HG02938 (cell line): ENCODE measurements around the gene PCCA.
"Not testable (repeated sequence)": the region's sequence is repeated elsewhere in the genome, so short reads cannot be mapped to it uniquely, and the experiment has no call there.

Source experiments
- ATAC-seq: cut with Tn5 transposase; IDR thresholded peaks from one replicate; pipeline ENCODE4 v1.9.1; 2021; ENCODE audit warnings: mild to moderate bottlenecking, moderate library complexity; ENCODE audit not compliant: unreplicated experiment

PCCA gene

GRCh38 chr13:100138859-100139491 lies 50.1 kb downstream of the PCCA start:
- ATAC-seq, result no peak

GRCh38 chr13:100139817-100140216 lies 50.9 kb downstream of the PCCA start:
- no peak for ATAC-seq

- ATAC-seq, result no peak
These were observed 51.5 kb downstream of the PCCA start for GRCh38 chr13:100140441-100140840.

- ATAC-seq, result not testable (repeated sequence)
These were observed 52.6 kb downstream of the PCCA start for GRCh38 chr13:100141461-100141961.

- no peak for ATAC-seq
These were observed 57.6 kb downstream of the PCCA start for GRCh38 chr13:100146534-100146933.

GRCh38 chr13:100147825-100148224 lies 58.9 kb downstream of the PCCA start:
- ATAC-seq, result no peak

GRCh38 chr13:100148422-100148821 lies 59.5 kb downstream of the PCCA start:
- no peak for ATAC-seq

GRCh38 chr13:100149389-100149788 lies 60.5 kb downstream of the PCCA start:
- ATAC-seq, result no peak

- ATAC-seq, result not testable (repeated sequence)
These were observed 61.8 kb downstream of the PCCA start for GRCh38 chr13:100150711-100151110.

- ATAC-seq, result no peak
These were observed 66.0 kb downstream of the PCCA start for GRCh38 chr13:100154842-100155416.

- ATAC-seq, result no peak
These were observed 67.9 kb downstream of the PCCA start for GRCh38 chr13:100156788-100157187.

GRCh38 chr13:100158569-100158968 lies 69.7 kb downstream of the PCCA start:
- no peak for ATAC-seq

- no peak for ATAC-seq
These were observed 70.7 kb downstream of the PCCA start for GRCh38 chr13:100159584-100159983.

GRCh38 chr13:100160450-100160849 lies 71.6 kb downstream of the PCCA start:
- no peak for ATAC-seq

- no peak for ATAC-seq
These were observed 74.5 kb downstream of the PCCA start for GRCh38 chr13:100163375-100163774.

- ATAC-seq, result no peak
These were observed 84.3 kb downstream of the PCCA start for GRCh38 chr13:100173203-100173602.

- ATAC-seq, result not testable (repeated sequence)
These were observed 85.6 kb downstream of the PCCA start for GRCh38 chr13:100174455-100174854.

GRCh38 chr13:100175078-100175802 lies 86.3 kb downstream of the PCCA start:
- ATAC-seq, result no peak

- ATAC-seq, result no peak
These were observed 86.9 kb downstream of the PCCA start for GRCh38 chr13:100175803-100176182.

GRCh38 chr13:100176801-100177400 lies 88.0 kb downstream of the PCCA start:
- no peak for ATAC-seq

GRCh38 chr13:100178309-100178708 lies 89.4 kb downstream of the PCCA start:
- ATAC-seq, result no peak

- peak; percentile 49 for ATAC-seq
These were observed 90.4 kb downstream of the PCCA start for GRCh38 chr13:100179276-100179675.
